ENCODE results near the gene DRC1.

The DRC1 gene

DNA sequence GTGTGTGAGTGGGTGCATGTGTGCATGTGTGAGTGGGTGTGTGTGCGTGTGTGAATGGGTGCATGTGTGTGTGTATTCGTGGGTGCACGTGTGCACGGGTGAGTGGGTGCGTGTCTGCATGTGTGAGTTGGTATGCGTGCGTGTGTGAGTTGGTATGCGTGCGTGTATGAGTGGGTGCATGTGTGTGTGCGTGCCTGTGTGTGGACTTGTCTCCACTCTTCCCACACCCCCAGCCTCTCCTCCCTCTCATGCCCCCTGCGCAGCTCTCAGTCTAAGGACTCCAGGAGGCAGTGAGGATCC is 81.3 kb downstream of the DRC1 start:
- Histone ChIP-seq H3K36me3 (no peaks in the 10 kb centered on the region), H3K4me1 (ENCODE audit: control insufficient read depth in 1 of 2, insufficient read depth in 1 of 2, low read depth in 1 of 2, low read length in 1 of 2) (no peaks in the 10 kb centered on the region), H3K9me3 (no peaks in the 10 kb centered on the region), H3K27me3 (peaks cover 2% of the 10 kb centered on the region), H3K4me3 (ENCODE audit: low read depth in 1 of 2, low read length in 1 of 2) (no peak overlapping the region), H3K27ac (no peak overlapping the region)
- TF ChIP-seq CTCF (IDR thresholded peaks at IDR 0.05), result no peak

GRCh38 chr2:26483516-26483915 is 81.8 kb downstream of the DRC1 start:
- Histone ChIP-seq H3K4me3 (ENCODE audit: low read depth in 1 of 2, low read length in 1 of 2) (no peak overlapping the region), H3K27ac (no peak overlapping the region), H3K9me3 (no peaks in the 10 kb centered on the region), H3K27me3 (no peaks in the 10 kb centered on the region), H3K36me3 (no peaks in the 10 kb centered on the region), H3K4me1 (ENCODE audit: control insufficient read depth in 1 of 2, insufficient read depth in 1 of 2, low read depth in 1 of 2, low read length in 1 of 2) (no peaks in the 10 kb centered on the region)
- no peak for TF ChIP-seq CTCF (IDR thresholded peaks at IDR 0.05)

DNA sequence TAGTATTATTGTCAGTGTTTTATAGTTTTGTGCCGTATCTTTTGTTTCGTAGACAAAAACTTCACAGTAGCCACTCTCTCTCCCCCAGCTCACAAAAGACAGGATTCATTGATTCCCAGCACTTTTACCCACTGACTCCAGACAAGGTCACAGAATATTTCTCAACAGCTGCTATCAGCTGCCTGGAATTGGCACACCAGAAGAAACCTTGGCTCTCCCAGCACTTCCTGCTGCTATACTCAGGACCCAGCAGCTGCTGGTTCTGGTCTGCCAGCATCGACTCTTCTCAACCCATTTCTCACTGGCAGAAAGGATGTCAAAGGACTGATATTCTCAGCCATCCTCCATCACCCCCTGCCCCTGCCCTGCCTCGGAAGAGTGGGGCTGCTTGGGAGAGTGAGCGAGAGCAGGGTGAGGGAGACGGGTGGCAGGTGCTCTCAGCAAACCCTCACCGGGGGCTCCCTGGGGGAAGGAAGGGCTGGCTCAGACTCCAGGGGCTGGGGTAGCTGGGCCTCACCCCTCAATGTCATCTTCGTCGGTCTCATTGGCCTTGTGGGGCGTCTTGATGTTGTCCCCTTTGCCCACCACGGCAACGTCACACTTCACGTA is 82.3 kb downstream of the DRC1 start:
- H3K36me3 ChIP-seq, result no peaks in the 10 kb centered on the region
- H3K4me1 ChIP-seq (ENCODE audit: control insufficient read depth in 1 of 2, insufficient read depth in 1 of 2, low read depth in 1 of 2, low read length in 1 of 2), result no peaks in the 10 kb centered on the region
- H3K4me3 ChIP-seq (ENCODE audit: low read depth in 1 of 2, low read length in 1 of 2), result no peak overlapping the region
- no peak overlapping the region for H3K27ac ChIP-seq
- no peak for TF ChIP-seq CTCF (IDR thresholded peaks at IDR 0.05)
- no peaks in the 10 kb centered on the region for H3K9me3 ChIP-seq
- no peaks in the 10 kb centered on the region for H3K27me3 ChIP-seq

DNA sequence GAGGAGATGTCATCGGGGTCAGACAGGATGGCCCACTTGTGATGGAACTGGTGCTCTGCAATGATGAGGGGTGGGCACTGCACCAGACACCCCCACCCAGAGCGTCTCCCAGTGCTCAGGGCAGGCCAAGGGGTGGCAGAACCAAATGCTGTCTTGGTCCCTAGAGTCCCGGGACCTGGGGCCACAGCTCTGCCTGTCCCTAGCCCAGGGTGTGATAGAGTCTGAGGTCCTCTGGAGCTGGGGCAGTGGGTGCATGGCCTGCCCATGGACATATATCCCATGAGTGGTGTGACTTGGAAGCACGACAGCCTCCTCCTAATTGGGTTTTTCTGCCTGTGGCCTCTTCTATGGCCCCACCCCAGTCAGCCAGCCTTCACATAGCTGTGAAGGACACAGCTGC is 82.9 kb downstream of the DRC1 start:
- Histone ChIP-seq H3K27ac (no peak overlapping the region), H3K4me1 (ENCODE audit: control insufficient read depth in 1 of 2, insufficient read depth in 1 of 2, low read depth in 1 of 2, low read length in 1 of 2) (no peaks in the 10 kb centered on the region)

GRCh38 chr2:26485099-26485498 is 83.4 kb downstream of the DRC1 start:
- Histone ChIP-seq H3K36me3 (no peaks in the 10 kb centered on the region), H3K4me3 (ENCODE audit: low read depth in 1 of 2, low read length in 1 of 2) (no peak overlapping the region), H3K4me1 (ENCODE audit: control insufficient read depth in 1 of 2, insufficient read depth in 1 of 2, low read depth in 1 of 2, low read length in 1 of 2) (no peaks in the 10 kb centered on the region), H3K9me3 (no peaks in the 10 kb centered on the region), H3K27me3 (no peaks in the 10 kb centered on the region), H3K27ac (no peak overlapping the region)
- TF ChIP-seq CTCF (IDR thresholded peaks at IDR 0.05), result no peak

More for the DNA sequence above, 82.9 kb downstream of the DRC1 start:
- Histone ChIP-seq H3K27me3 (no peaks in the 10 kb centered on the region), H3K9me3 (no peaks in the 10 kb centered on the region), H3K4me3 (ENCODE audit: low read depth in 1 of 2, low read length in 1 of 2) (no peak overlapping the region), H3K36me3 (no peaks in the 10 kb centered on the region)
- TF ChIP-seq CTCF (IDR thresholded peaks at IDR 0.05), result no peak
